Neural cell (in vitro differentiated cells): ENCODE results near the gene ZFPM1. TPM values are rescaled to one million over a fixed set of nuclear protein-coding genes. Genes with fewer than 3 reads are reported as not detected.

Experiments used
- H2AFZ ChIP-seq: fragments of 200-600, 300-800 bp; sonication (generic), shearing (Covaris generic); 2 replicates; pipeline ENCODE4 v1.6.0; 2014; ENCODE audit warnings: low read depth, mild to moderate bottlenecking, antibody characterized with exemption, low read length, moderate library complexity
- H3F3A ChIP-seq: fragments of 200-600 bp; shearing (Covaris generic); 2 replicates; pipeline ENCODE4 v1.6.1; 2016; ENCODE audit warnings: mild to moderate bottlenecking, moderate library complexity, mixed read lengths, antibody characterized with exemption, low read length; ENCODE audit not compliant: insufficient read depth, poor library complexity, severe bottlenecking
- H3K27ac ChIP-seq: fragments of 200-600, 300-800 bp; sonication (generic), shearing (Covaris generic); 2 replicates; pipeline ENCODE4 v1.5.1; 2014; ENCODE audit warnings: mild to moderate bottlenecking, low read length, moderate library complexity
- H3K27me3 ChIP-seq: fragments of 300-800, 200-600 bp; sonication (generic), shearing (Covaris generic); 2 replicates; pipeline ENCODE4 v1.6.0; 2014; ENCODE audit warnings: mild to moderate bottlenecking, low read depth, low read length, moderate library complexity; ENCODE audit not compliant: insufficient read depth
- H3K36me3 ChIP-seq: fragments of 300-800, 200-600 bp; sonication (generic), shearing (Covaris generic); 2 replicates; pipeline ENCODE4 v1.5.1; 2014; ENCODE audit warnings: mild to moderate bottlenecking, antibody characterized with exemption, low read length, moderate library complexity; ENCODE audit not compliant: insufficient read depth
- H3K4me2 ChIP-seq: fragments of 300-800, 200-600 bp; sonication (generic), shearing (Covaris generic); 2 replicates; pipeline ENCODE4 v1.6.0; 2014; ENCODE audit warnings: mild to moderate bottlenecking, low read length
- H3K4me3 ChIP-seq: fragments of 300-800, 200-600 bp; sonication (generic), shearing (Covaris generic); 2 replicates; pipeline ENCODE4 v1.5.1; 2014; ENCODE audit warnings: mild to moderate bottlenecking, low read length, moderate library complexity
- H3K79me2 ChIP-seq: fragments of 200-600 bp; shearing (Covaris generic); replicated peaks from 2 replicates; pipeline ENCODE4 v1.6.0; 2014; ENCODE audit warnings: mild to moderate bottlenecking, low read length, moderate library complexity; ENCODE audit not compliant: insufficient read depth
- H3K9ac ChIP-seq: fragments of 300-800, 200-600 bp; sonication (generic), shearing (Covaris generic); 2 replicates; pipeline ENCODE4 v1.6.1; 2016; ENCODE audit warnings: mild to moderate bottlenecking, low read length, mixed read lengths
- H3K9me2 ChIP-seq: fragments of 200-600 bp; shearing (Covaris generic); 2 replicates; pipeline ENCODE4 v1.6.1; 2016; ENCODE audit warnings: mild to moderate bottlenecking, low read length, mixed read lengths; ENCODE audit not compliant: insufficient read depth
- H3K9me3 ChIP-seq: fragments of 200-600, 300-800 bp; sonication (generic), shearing (Covaris generic); 2 replicates; pipeline ENCODE4 v1.6.1; 2016; ENCODE audit warnings: mild to moderate bottlenecking, mixed run types, low read length, moderate library complexity, mixed read lengths
- H4K20me1 ChIP-seq: fragments of 200-600 bp; shearing (Covaris generic); 2 replicates; pipeline ENCODE4 v1.6.1; 2016; ENCODE audit warnings: mild to moderate bottlenecking, mixed run types; ENCODE audit not compliant: insufficient read depth
- CTCF ChIP-seq: fragments of 450-650 bp; IDR thresholded peaks from 2 replicates; pipeline ENCODE4 v1.5.1; 2014; ENCODE audit warnings: antibody characterized with exemption, mild to moderate bottlenecking, moderate library complexity; ENCODE audit not compliant: poor library complexity, severe bottlenecking
- EP300 ChIP-seq: fragments of 450-650 bp; conservative IDR thresholded peaks from 2 replicates; pipeline ENCODE4 v1.6.1; 2014; ENCODE audit warnings: antibody characterized with exemption, mild to moderate bottlenecking, moderate library complexity; ENCODE audit not compliant: poor library complexity, severe bottlenecking
- EZH2 ChIP-seq: fragments of 200-600, 300-800 bp; shearing (Covaris generic), sonication (generic); IDR thresholded peaks from 2 replicates; pipeline ENCODE4 v1.6.1; 2014; ENCODE audit warnings: antibody characterized with exemption, low read length, borderline replicate concordance, mild to moderate bottlenecking; ENCODE audit not compliant: insufficient read depth, poor library complexity, severe bottlenecking
- MXI1 ChIP-seq: fragments of 450-650 bp; conservative IDR thresholded peaks from 2 replicates; pipeline ENCODE4 v1.6.1; 2014; ENCODE audit warnings: antibody characterized with exemption, mild to moderate bottlenecking; ENCODE audit not compliant: poor library complexity, severe bottlenecking
- POLR2AphosphoS5 ChIP-seq: IDR thresholded peaks from 2 replicates; pipeline ENCODE4 v1.6.1; 2012
- RAD21 ChIP-seq: fragments of 450-650 bp; conservative IDR thresholded peaks from 2 replicates; pipeline ENCODE4 v1.6.1; 2014; ENCODE audit warnings: antibody characterized with exemption, mild to moderate bottlenecking, moderate library complexity
- REST ChIP-seq: IDR thresholded peaks from 2 replicates; pipeline ENCODE4 v1.6.1; 2012; ENCODE audit warnings: borderline replicate concordance
- SMC3 ChIP-seq: fragments of 450-650 bp; conservative IDR thresholded peaks from 2 replicates; pipeline ENCODE4 v1.6.1; 2014; ENCODE audit warnings: antibody characterized with exemption, mild to moderate bottlenecking, moderate library complexity; ENCODE audit not compliant: poor library complexity
- TAF1 ChIP-seq: IDR thresholded peaks from 2 replicates; pipeline ENCODE4 v1.6.1; 2012; ENCODE audit warnings: low read depth
- polyA plus RNA-seq: library from polyadenylated mRNA; depleted of rRNA; stranded (reverse); fragments of >200 nt; gene quantifications from 2 replicates; pipeline ENCODE4 v1.2.3, GENCODE V29; 2014

ZFPM1 gene
- polyA plus RNA-seq, 1 donor from 2014 or later: 0.41 TPM

GRCh38 chr16:88419790-88420189, 33.3 kb upstream of the ZFPM1 start:
- Histone ChIP-seq H3F3A (no peaks in the 10 kb centered on the region), H3K4me3 (no peak overlapping the region), H3K4me2 (no peak overlapping the region), H3K27ac (no peak overlapping the region), H3K9me3 (no peaks in the 10 kb centered on the region), H4K20me1 (no peaks in the 10 kb centered on the region), H3K9me2 (no peaks in the 10 kb centered on the region), H3K79me2 (no peaks in the 10 kb centered on the region), H2AFZ (no peak overlapping the region), H3K27me3 (no peaks in the 10 kb centered on the region), H3K36me3 (no peaks in the 10 kb centered on the region), H3K9ac (no peak overlapping the region)
- TF ChIP-seq POLR2AphosphoS5: no peak
- TF ChIP-seq CTCF: no peak
- TF ChIP-seq SMC3: no peak
- TF ChIP-seq REST: no peak
- TF ChIP-seq EP300: no peak
- no peak for TF ChIP-seq TAF1
- no peak for TF ChIP-seq RAD21
- no peak for TF ChIP-seq MXI1
- no peak for TF ChIP-seq EZH2

GRCh38 chr16:88420496-88420895, 32.6 kb upstream of the ZFPM1 start:
- Histone ChIP-seq H3K9me3 (no peaks in the 10 kb centered on the region), H4K20me1 (no peaks in the 10 kb centered on the region), H3F3A (no peaks in the 10 kb centered on the region), H3K27me3 (no peaks in the 10 kb centered on the region), H3K4me3 (no peak overlapping the region), H3K36me3 (no peaks in the 10 kb centered on the region), H3K9me2 (no peaks in the 10 kb centered on the region), H3K9ac (no peak overlapping the region), H2AFZ (no peak overlapping the region), H3K27ac (no peak overlapping the region), H3K79me2 (no peaks in the 10 kb centered on the region), H3K4me2 (no peak overlapping the region)
- no peak for TF ChIP-seq CTCF
- TF ChIP-seq POLR2AphosphoS5: no peak
- TF ChIP-seq REST: no peak
- TF ChIP-seq RAD21: no peak
- no peak for TF ChIP-seq EP300
- no peak for TF ChIP-seq TAF1
- no peak for TF ChIP-seq MXI1
- no peak for TF ChIP-seq EZH2
- no peak for TF ChIP-seq SMC3
